HL-60 (cell line): ENCODE data around the gene BLVRA.

Experiments
- POLR2AphosphoS5 ChIP-seq: IDR thresholded peaks from 2 replicates; pipeline ENCODE4 v1.6.1; 2012; ENCODE audit warnings: low read depth
- REST ChIP-seq: IDR thresholded peaks from 2 replicates; pipeline ENCODE4 v1.6.1; 2012; ENCODE audit warnings: low read depth; ENCODE audit not compliant: insufficient replicate concordance
- TF ChIP-seq, protein P1 (sequence below): IDR thresholded peaks from one replicate; pipeline ENCODE4 v1.5.1; 2011; ENCODE audit warnings: low read length, control low read depth, inconsistent platforms; ENCODE audit not compliant: insufficient read depth

DNA sequence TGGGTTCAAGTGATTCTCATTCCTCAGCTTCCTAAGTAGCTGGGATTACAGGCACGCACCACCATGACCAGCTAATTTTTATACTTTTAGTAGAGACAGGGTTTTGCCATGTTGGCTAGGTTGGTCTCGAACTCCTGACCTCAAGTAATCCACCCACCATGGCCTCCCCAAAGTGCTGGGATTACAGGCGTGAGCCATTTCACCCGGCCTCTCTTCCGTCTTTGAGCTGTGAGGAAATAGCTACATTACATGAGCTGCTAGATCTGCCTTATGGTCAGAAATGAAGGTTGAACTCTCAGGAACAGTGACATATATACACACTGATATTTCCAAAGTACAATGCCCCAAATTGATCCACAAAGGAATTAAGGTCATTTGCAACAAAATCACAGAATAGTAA is 2.4 kb downstream of the BLVRA start:
- TF ChIP-seq, protein P1, sequence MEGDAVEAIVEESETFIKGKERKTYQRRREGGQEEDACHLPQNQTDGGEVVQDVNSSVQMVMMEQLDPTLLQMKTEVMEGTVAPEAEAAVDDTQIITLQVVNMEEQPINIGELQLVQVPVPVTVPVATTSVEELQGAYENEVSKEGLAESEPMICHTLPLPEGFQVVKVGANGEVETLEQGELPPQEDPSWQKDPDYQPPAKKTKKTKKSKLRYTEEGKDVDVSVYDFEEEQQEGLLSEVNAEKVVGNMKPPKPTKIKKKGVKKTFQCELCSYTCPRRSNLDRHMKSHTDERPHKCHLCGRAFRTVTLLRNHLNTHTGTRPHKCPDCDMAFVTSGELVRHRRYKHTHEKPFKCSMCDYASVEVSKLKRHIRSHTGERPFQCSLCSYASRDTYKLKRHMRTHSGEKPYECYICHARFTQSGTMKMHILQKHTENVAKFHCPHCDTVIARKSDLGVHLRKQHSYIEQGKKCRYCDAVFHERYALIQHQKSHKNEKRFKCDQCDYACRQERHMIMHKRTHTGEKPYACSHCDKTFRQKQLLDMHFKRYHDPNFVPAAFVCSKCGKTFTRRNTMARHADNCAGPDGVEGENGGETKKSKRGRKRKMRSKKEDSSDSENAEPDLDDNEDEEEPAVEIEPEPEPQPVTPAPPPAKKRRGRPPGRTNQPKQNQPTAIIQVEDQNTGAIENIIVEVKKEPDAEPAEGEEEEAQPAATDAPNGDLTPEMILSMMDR, result no peak
- TF ChIP-seq POLR2AphosphoS5 (no peak), REST (no peak)
